ENCODE results near the gene FRMD8. TPM values are rescaled to one million over a fixed set of nuclear protein-coding genes. Genes with fewer than 3 reads are reported as not detected.

Gene FRMD8
- polyA plus RNA-seq, 1 donor (not counting 4 experiments of a cell fraction or from before 2014, with no cell fraction given) = 24.1 TPM

GRCh38 chr11:65399249-65399648 lies 12.8 kb downstream of the FRMD8 start:
- dilution Hi-C loops (cut with MboI; ENCODE audit: extremely low pct_ligation_motif_present, low sequenced_read_pairs) = no loop called here
- H3K27me3 ChIP-seq (ENCODE audit: control insufficient read depth, extremely low read depth, insufficient read depth, low read length) = no peaks in the 10 kb centered on the region
- no peaks in the 10 kb centered on the region for H3K9me3 ChIP-seq (ENCODE audit: control insufficient read depth, low read depth, low read length)
- no peak overlapping the region for H3K27ac ChIP-seq (ENCODE audit: control insufficient read depth, insufficient read depth, low read length)
- no peak for TF ChIP-seq EZH2 (IDR thresholded peaks at IDR 0.05; ENCODE audit: low read length)
- no peak for TF ChIP-seq CTCF (optimal IDR thresholded peaks at IDR 0.05 in 1 of 3, IDR thresholded peaks at IDR 0.05 in 1 of 3, conservative IDR thresholded peaks at IDR 0.05 in 1 of 3; ENCODE audit: extremely low read depth in 1 of 3, insufficient read depth in 2 of 3, low read length in 3 of 3)
- H3K9ac ChIP-seq (ENCODE audit: control insufficient read depth, extremely low read depth, insufficient read depth, low read length) = no peak overlapping the region
- H3K4me3 ChIP-seq (ENCODE audit: control insufficient read depth in 2 of 3, extremely low read depth in 1 of 3, insufficient read depth in 2 of 3, low read depth in 1 of 3, low read length in 3 of 3) = no peak overlapping the region
- no peak for FAIRE-seq
- H3K4me2 ChIP-seq (ENCODE audit: control insufficient read depth, extremely low read depth, insufficient read depth, low read depth, low read length) = no peak overlapping the region
- no peaks in the 10 kb centered on the region for H3K4me1 ChIP-seq (ENCODE audit: control insufficient read depth, extremely low read depth, insufficient read depth, low read length)
- H2AFZ ChIP-seq (ENCODE audit: control insufficient read depth, low read length) = no peak overlapping the region
- H3K9me1 ChIP-seq (ENCODE audit: control insufficient read depth, extremely low read depth, insufficient read depth, low read length) = no peaks in the 10 kb centered on the region
- H4K20me1 ChIP-seq (ENCODE audit: control insufficient read depth, extremely low read depth, insufficient read depth, low read length) = no peaks in the 10 kb centered on the region
- no peak for DNase-seq (ENCODE audit: low read depth, low spot score)
- no peaks in the 10 kb centered on the region for H3K79me2 ChIP-seq (ENCODE audit: control insufficient read depth, insufficient read depth, low read length)
- H3K36me3 ChIP-seq (ENCODE audit: control insufficient read depth in 2 of 2, extremely low read depth in 1 of 2, insufficient read depth in 2 of 2, low read length in 2 of 2) = peaks cover 14 to 46% of the 10 kb centered on the region in 2 experiments

GRCh38 chr11:65399845-65400244 lies 13.4 kb downstream of the FRMD8 start:
- peaks cover 18 to 43% of the 10 kb centered on the region in 2 experiments for H3K36me3 ChIP-seq (ENCODE audit: control insufficient read depth in 2 of 2, extremely low read depth in 1 of 2, insufficient read depth in 2 of 2, low read length in 2 of 2)

More at GRCh38 chr11:65399845-65400244, 13.4 kb downstream of the FRMD8 start:
- H3K9ac ChIP-seq (ENCODE audit: control insufficient read depth, extremely low read depth, insufficient read depth, low read length) = no peak overlapping the region
- no peak overlapping the region for H3K4me2 ChIP-seq (ENCODE audit: control insufficient read depth, extremely low read depth, insufficient read depth, low read depth, low read length)
- H3K79me2 ChIP-seq (ENCODE audit: control insufficient read depth, insufficient read depth, low read length) = no peaks in the 10 kb centered on the region
- no peaks in the 10 kb centered on the region for H3K9me3 ChIP-seq (ENCODE audit: control insufficient read depth, low read depth, low read length)
- H3K27me3 ChIP-seq (ENCODE audit: control insufficient read depth, extremely low read depth, insufficient read depth, low read length) = no peaks in the 10 kb centered on the region
- no peak overlapping the region for H3K4me3 ChIP-seq (ENCODE audit: control insufficient read depth in 2 of 3, extremely low read depth in 1 of 3, insufficient read depth in 2 of 3, low read depth in 1 of 3, low read length in 3 of 3)
- H3K9me1 ChIP-seq (ENCODE audit: control insufficient read depth, extremely low read depth, insufficient read depth, low read length) = no peaks in the 10 kb centered on the region
- no peak overlapping the region for H2AFZ ChIP-seq (ENCODE audit: control insufficient read depth, low read length)
- no peak for FAIRE-seq
- DNase-seq (ENCODE audit: low read depth, low spot score) = no peak
- no peaks in the 10 kb centered on the region for H3K4me1 ChIP-seq (ENCODE audit: control insufficient read depth, extremely low read depth, insufficient read depth, low read length)
- TF ChIP-seq CTCF (optimal IDR thresholded peaks at IDR 0.05 in 1 of 3, IDR thresholded peaks at IDR 0.05 in 1 of 3, conservative IDR thresholded peaks at IDR 0.05 in 1 of 3; ENCODE audit: extremely low read depth in 1 of 3, insufficient read depth in 2 of 3, low read length in 3 of 3) = no peak
- no peak for TF ChIP-seq EZH2 (IDR thresholded peaks at IDR 0.05; ENCODE audit: low read length)
- dilution Hi-C loops (cut with MboI; ENCODE audit: extremely low pct_ligation_motif_present, low sequenced_read_pairs) = no loop called here
- H4K20me1 ChIP-seq (ENCODE audit: control insufficient read depth, extremely low read depth, insufficient read depth, low read length) = no peaks in the 10 kb centered on the region
- H3K27ac ChIP-seq (ENCODE audit: control insufficient read depth, insufficient read depth, low read length) = no peak overlapping the region
